GM12873 (cell line): Measurements from ENCODE around the gene GRID1.

Experiments used
- TF ChIP-seq, protein P1 (sequence below): IDR thresholded peaks from 2 replicates; pipeline ENCODE4 v1.5.1; 2012; ENCODE audit warnings: low read depth, mild to moderate bottlenecking, moderate library complexity, low read length, control low read depth; ENCODE audit not compliant: insufficient read depth; ENCODE audit errors: missing control alignments

Gene GRID1

GRCh38 chr10:85724215-85724614 lies 642.4 kb downstream of the GRID1 start:
- TF ChIP-seq, protein P1, sequence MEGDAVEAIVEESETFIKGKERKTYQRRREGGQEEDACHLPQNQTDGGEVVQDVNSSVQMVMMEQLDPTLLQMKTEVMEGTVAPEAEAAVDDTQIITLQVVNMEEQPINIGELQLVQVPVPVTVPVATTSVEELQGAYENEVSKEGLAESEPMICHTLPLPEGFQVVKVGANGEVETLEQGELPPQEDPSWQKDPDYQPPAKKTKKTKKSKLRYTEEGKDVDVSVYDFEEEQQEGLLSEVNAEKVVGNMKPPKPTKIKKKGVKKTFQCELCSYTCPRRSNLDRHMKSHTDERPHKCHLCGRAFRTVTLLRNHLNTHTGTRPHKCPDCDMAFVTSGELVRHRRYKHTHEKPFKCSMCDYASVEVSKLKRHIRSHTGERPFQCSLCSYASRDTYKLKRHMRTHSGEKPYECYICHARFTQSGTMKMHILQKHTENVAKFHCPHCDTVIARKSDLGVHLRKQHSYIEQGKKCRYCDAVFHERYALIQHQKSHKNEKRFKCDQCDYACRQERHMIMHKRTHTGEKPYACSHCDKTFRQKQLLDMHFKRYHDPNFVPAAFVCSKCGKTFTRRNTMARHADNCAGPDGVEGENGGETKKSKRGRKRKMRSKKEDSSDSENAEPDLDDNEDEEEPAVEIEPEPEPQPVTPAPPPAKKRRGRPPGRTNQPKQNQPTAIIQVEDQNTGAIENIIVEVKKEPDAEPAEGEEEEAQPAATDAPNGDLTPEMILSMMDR, result no peak

GRCh38 chr10:85720931-85721590 lies 645.5 kb downstream of the GRID1 start:
- TF ChIP-seq, protein P1, result no peak

DNA sequence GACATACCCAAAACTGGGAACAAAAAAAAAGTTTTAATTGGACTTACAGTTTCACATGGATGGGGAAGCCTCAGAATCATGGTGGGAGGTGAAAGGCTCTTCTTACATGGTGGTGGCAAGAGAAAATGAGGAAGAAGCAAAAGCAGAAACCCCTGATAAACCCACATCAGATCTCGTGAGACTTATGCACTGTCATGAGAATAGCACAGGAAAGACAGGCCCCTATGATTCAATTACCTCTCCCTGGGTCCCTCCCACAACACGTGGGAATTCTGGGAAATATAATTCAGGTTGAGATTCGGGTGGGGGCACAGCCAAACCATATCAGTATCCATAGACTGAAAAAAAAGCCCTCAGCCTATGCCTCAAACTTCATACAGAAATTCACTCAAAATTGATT lies 647.2 kb downstream of the GRID1 start:
- TF ChIP-seq, protein P1, result no peak

DNA sequence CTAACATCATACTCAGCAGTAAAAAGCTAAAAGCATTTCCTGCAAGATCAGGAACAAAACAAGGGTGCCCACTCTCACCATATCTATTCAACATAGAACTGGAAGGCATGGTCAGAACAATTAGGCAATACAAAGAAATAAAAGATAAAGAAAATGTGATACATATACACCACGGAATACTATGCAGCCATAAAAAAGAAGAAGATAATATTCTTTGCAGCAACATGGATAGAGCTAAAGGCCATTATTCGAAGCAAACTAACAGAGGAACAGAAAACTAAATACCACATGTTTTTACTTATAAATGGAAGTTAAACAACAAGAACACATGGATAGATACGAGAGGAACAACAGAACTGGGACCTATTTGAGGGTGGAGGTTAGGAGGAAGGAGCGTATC lies 652.7 kb downstream of the GRID1 start:
- TF ChIP-seq, protein P1, result no peak

DNA sequence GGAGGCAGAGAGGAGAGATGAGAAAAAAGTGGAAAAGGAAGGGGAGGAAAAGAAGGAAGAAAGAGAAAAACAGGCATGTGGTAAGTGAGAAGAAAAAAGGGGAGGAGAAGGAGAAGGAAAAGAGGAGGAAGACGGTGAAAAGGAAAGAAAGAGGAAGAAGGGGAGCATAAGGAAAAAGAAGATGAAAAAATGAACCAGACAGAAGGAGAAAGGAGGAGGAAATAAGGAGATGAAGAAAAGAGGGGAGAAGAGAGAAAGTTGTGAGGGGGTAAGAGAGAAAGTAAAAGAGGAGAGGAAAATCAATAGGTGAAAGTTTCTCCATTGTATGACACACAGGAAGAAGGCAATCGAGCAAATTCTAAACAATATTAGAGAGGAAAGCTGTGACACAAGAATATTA lies 663.8 kb downstream of the GRID1 start:
- TF ChIP-seq, protein P1, result no peak

DNA sequence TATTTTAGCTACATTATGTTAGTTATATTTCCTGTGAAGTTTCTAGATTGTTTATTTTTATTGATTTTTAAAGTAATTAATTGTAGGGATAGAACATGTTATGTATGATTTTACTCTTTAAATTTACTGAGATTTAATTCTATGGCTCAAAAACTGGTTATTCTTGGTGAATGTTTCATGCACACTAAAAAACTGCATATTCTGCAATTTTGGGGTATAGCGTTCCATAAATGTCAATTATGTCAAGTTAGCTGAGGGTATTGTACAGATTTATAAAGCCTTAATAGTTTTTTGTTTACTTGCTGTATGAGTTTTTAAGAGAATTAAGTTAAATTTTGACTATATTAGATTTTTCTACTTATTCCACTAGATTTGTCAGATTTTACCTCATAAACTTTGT lies 669.7 kb downstream of the GRID1 start:
- TF ChIP-seq, protein P1, result no peak

DNA sequence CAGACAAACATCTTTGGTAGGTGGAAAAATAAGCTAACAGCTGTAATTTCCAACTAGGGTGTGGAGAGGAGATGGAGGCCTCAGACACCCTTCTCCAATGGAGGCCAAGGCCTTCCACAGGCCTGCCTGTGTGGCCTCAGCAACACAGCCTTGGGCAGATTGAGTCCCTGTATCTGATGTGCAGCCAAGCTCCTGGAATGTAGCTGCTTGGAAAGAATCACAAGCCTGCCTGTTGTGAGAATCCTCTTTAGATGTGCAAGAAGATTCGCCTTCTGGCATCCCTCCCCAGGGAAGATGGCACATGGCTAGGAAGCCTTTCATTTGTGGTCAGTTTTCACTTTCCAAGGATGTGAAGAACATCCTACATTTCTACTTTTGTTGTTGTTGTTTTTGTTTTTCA lies 684.0 kb downstream of the GRID1 start:
- TF ChIP-seq, protein P1, result no peak
